GM19328 (cell line): Measurements from ENCODE around the gene ARHGAP8.
"Not testable (repeated sequence)": the region's sequence is repeated elsewhere in the genome, so short reads cannot be mapped to it uniquely, and the experiment has no call there.

Experiments used
- ATAC-seq: cut with Tn5 transposase; IDR thresholded peaks from one replicate; pipeline ENCODE4 v1.9.1; 2021; ENCODE audit warnings: mild to moderate bottlenecking, moderate library complexity; ENCODE audit not compliant: unreplicated experiment

ARHGAP8 gene

DNA sequence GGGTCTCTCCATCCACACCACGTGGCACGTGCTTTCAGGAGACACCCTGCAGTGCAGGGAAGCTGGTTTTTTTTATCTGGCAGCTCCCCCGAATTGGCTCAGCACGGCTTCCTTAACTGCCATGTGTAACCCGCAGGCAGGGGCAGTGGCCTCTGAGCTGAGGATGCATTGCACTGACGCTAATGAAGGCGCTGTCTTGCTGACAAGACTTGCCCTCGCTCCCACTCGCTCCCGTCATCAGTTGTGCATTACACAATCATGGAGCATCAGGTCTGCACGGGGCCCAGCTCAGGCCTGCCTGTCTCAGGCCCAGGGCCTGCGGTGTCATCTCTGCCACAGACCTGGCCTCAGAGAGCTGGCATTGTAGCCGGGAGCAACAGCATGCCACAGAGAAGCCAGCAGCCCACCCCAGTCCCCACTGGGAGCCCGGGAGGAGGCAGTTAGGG is 95.9 kb downstream of the ARHGAP8 start:
- no peak for ATAC-seq

- ATAC-seq = no peak
Measured at GRCh38 chr22:44848791-44849420, 96.5 kb downstream of the ARHGAP8 start.

- ATAC-seq = no peak
Measured at GRCh38 chr22:44850946-44851345, 98.6 kb downstream of the ARHGAP8 start.

GRCh38 chr22:44854641-44855040 is 102.3 kb downstream of the ARHGAP8 start:
- ATAC-seq = not testable (repeated sequence)

- no peak for ATAC-seq
Measured at GRCh38 chr22:44855855-44856254, 103.5 kb downstream of the ARHGAP8 start.

GRCh38 chr22:44858819-44859218 is 106.4 kb downstream of the ARHGAP8 start:
- not testable (repeated sequence) for ATAC-seq

DNA sequence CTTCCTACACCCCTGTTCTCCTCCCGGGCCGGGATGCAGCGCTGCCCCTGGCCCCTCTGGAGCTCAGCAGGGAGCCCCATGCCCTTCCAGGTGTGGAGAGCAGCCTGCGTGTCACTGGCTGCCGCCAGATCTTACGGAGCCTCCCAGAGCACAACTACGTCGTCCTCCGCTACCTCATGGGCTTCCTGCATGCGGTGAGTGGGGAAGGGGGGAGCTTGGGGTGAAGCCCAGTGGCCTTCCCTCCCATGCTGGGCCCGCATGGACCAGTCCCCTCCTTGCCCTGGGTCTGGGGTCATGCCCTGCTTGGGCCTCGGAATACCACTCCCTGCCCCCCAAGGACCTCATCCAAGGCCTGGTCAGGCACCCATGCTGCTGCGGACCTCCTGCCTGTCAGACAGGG is 107.3 kb downstream of the ARHGAP8 start:
- no peak for ATAC-seq

GRCh38 chr22:44860311-44860710 is 107.9 kb downstream of the ARHGAP8 start:
- no peak for ATAC-seq

DNA sequence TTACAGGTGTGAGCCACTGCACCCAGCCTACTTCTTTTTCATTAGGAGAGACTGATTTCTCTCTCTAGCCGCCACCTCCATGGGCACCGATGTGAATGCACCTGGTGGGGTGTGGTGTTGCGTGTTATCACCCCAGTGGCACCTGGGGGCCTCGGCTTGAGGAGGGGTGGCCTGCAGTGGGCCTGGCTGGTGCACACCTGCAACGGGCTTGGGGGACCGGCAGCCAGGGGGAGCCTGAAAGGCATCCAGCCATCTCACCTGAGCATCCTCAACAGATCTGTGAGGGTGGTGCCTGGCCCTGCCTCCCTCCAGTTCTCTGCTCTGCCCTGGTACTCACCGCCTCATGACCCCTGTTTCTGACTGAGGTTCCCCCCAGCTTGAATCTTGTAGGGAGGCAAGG is 108.9 kb downstream of the ARHGAP8 start:
- ATAC-seq = no peak

GRCh38 chr22:44862281-44862680 is 109.9 kb downstream of the ARHGAP8 start:
- ATAC-seq = no peak

DNA sequence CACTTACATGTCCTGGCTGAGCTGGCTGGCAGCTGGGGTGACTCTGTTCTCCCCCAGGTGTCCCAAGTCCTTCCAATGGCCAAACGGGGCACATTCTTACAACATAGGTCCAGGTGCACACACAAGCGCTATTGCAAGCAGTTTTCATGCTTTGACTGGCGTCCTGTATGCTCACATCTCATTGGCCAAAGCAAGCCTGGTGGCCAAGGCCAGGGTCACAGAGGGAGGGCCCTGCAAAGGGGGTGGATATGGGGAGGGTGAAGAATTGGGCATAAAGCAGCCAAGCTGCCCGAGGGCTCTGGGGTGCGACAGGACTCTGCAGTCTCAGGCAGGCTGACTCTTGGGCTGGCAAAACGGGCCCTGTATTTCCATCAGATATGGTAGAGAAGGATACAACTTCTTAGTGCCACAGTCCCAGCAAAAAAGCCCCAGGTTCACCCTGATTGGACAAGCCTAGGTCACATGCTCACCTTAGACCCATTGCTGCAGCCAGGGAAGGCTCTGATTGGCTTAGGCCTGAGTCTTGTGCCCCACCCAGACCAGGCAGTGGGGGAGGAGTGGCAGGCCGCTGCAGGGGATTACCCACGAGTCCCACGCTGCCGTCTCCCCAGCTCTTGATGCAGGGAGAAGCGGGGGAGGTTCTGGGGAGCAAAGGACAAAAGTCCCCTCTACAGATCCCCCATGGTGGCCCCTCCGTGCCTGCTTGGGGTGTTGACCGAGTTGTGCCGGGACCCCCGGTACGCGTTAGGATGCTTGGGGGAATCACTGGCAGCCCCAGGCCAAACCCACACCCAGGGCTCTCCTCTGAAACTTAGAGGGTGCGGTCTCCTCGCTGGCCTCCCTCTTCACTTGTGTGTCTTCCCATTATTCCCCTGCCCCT is 110.8 kb downstream of the ARHGAP8 start:
- ATAC-seq = no peak

DNA sequence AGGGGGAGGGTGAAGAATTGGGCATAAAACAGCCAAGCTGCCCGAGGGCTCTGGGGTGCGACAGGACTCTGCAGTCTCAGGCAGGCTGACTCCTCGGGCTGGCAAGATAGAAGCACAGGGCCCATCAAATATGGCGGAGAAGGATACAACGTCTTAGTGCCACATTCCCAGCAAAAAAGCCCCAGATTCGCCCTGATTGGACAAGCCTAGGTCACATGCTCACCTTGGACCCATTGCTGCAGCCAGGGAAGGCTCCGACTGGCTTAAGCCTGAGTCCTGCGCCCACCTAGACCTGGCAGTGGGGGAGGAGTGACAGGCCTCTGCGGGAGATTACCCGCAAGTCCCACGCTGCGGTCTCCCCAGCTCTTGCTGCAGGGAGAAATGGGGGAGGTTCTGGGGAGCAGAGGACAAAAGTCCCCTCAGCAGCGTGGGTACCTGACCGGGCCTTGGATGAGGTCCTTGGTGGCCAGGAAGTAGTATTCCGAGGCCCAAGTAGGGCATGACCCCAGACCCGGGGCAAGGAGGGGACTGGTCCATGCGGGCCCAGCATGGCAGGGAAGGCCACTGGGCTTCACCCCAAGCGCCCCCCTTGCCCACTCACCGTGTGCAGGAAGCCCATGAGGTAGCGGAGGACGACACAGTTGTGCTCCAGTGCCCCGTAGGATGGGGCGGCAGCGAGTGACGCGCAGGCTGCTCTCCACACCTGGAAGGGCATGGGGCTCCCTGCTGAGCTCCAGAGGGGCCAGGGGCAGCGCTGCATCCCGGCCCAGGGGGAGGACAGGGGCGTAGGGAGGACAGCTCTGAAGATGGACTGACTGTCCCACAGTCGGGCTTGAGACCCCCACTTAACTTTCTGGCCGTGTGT is 113.0 kb downstream of the ARHGAP8 start:
- no peak for ATAC-seq

DNA sequence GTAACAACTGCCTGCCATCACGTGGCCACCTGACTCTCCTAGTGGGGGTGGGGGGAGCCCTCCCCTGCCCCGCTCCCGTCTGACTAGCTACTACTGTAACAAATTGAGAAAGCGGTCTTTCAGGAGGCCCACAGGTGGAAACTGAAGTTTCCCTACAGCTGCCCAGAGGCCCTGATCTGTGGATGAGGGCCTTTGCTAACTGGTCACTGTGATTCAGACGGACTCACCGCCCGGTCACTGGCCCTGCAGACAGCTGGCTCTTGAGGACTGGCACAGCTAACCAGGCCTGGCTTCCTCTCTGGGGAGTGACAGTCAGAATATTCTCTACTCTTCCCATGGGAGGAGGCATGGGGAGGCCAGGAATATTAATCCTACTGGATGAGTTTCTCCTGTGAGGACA is 116.8 kb downstream of the ARHGAP8 start:
- no peak for ATAC-seq

DNA sequence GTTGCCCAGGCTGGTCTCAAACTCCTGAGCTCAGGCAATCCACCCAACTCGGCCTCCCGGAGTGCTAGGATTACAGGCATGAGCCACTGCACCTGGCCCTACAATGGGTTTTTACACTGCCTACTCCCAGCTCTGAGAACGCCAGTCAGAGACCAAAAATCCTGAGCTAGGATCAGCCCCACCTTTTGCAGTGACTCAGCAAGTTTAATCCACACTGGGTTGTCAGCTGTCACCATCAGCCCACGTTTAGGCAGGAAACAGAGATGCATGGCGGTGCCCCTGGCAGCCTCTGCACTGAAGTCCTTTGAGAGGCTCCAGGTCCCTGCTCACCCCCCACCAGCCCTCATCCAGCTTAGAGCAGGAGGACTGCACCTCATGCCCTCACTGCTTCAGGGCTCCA is 117.6 kb downstream of the ARHGAP8 start:
- no peak for ATAC-seq

DNA sequence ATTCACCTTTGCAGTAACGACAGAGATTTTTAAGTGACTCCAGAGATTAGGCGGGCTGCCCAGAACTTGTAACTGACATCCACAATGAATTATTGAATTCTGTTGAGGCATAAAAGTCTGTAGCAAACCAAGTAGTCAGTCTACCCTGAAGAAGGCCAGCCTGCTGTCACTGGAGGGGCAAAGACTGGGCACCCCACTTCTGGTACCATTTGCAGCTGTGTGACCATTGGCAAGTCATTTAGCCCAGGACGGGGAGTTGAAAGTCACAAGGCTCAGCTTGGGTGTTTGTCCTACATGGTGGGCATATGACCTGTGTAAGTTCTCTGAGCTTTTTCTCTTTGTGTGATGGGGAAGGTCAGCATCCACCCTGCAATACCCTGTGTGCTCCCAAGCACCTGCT is 119.4 kb downstream of the ARHGAP8 start:
- no peak for ATAC-seq

- ATAC-seq = no peak
Measured at GRCh38 chr22:44876921-44877320, 124.5 kb downstream of the ARHGAP8 start.

DNA sequence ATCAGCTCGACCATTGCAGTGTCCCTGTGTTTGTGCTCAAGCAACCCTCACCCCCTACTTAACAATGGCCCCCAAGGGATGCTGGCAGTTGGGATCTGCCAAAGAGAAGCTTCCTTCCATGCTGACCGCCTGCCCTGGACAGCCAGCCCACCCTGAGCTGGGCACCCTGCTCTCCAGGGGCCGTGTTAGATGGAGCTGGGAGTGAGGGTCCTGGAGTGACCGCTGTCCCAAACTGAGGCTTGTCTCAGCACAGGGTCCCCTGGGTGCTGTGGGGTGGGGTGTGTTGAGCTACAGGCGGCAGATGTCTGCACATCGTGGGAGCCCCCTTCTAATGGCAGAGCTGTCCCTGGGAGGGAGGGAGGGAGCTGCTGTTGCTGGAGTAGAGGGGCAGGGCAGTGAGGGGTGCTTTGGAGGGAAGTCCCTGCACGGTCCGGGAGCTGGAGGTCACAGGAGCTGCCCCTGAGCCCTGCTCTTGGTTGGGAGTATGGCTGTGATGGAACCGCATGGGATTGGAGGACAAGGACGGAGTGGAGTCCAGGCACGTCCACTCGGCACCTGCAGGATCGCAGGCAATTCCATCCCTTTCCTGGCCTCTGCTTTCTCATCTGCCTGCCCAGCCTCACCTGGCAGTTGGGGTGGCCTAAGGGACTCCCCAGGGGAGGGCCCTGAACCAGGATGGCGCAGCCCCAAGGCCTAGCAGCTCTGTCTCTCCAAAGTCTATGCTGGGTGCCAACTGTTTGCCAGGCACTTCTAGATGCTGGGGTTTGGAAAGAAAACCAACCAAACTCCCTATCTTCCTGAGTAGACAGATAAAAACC is 126.3 kb downstream of the ARHGAP8 start:
- ATAC-seq = no peak

DNA sequence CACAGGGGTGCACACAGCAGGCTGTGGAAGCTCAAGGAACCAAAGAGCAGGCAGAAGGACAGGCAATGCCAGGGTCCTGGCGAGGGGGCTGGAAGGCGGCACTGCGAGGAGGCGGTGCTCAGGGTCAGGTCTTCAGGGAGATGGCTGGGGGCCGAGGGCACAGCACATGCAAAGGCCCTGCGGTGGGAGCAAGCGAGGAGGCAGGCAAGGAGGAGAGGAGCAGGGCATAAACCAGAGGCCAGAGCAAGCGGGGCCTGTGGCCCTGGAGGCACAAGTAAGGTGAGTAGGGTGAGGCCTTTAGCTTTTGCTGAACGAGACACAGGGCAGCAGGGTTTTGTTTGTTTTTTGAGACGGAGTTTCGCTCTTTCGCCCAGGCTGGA is 126.9 kb downstream of the ARHGAP8 start:
- ATAC-seq = no peak

- ATAC-seq = no peak
Measured at GRCh38 chr22:44880610-44881290, 128.4 kb downstream of the ARHGAP8 start.

- ATAC-seq = no peak
Measured at GRCh38 chr22:44881624-44882023, 129.2 kb downstream of the ARHGAP8 start.
